Measurements from ENCODE around the gene TRAM2. TPM values are rescaled to one million over a fixed set of nuclear protein-coding genes. Genes with fewer than 3 reads are reported as not detected.

TRAM2 gene
- total and polyA plus RNA-seq, 8 donors = 1.9 to 11.2 (median 5.0) TPM

- H3K4me3 ChIP-seq = no peak overlapping the region
- H3K27me3 ChIP-seq = no peaks in the 10 kb centered on the region
- FAIRE-seq (no peak), DNase-seq (no peak), ATAC-seq (no peak)
- 88 to 92% methylated on average over 3 of the region's 3 CpGs for WGBS, 2 donors
- H3K4me1 ChIP-seq = peaks cover 0 to 4% (median 4%) of the 10 kb centered on the region in 3 donors
- TF ChIP-seq CTCF (IDR thresholded peaks at IDR 0.05) = no peak
- H3K36me3 ChIP-seq = no peaks in the 10 kb centered on the region
- H3K27ac ChIP-seq = no peak overlapping the region
- intact Hi-C loops (cut with DNase I) = no loop called here
- H3K9me3 ChIP-seq = no peaks in the 10 kb centered on the region
Observed at GRCh38 chr6:52582446-52582845, 5.6 kb upstream of the TRAM2 start.

- H3K9me3 ChIP-seq = no peaks in the 10 kb centered on the region
- no peak for DNase-seq
- 90 to 93% methylated on average over 7 of the region's 7 CpGs for WGBS, 2 donors
- peaks cover 4 to 7% (median 4%) of the 10 kb centered on the region in 3 donors for H3K4me1 ChIP-seq
- no peak overlapping the region for H3K27ac ChIP-seq
- H3K4me3 ChIP-seq = no peak overlapping the region
- H3K36me3 ChIP-seq = no peaks in the 10 kb centered on the region
- intact Hi-C loops (cut with DNase I) = no loop called here
- no peaks in the 10 kb centered on the region for H3K27me3 ChIP-seq
- no peak for FAIRE-seq
- no peak for ATAC-seq
- no peak for TF ChIP-seq CTCF (IDR thresholded peaks at IDR 0.05)
Observed at GRCh38 chr6:52580905-52581304, 4.0 kb upstream of the TRAM2 start.

GRCh38 chr6:52579006-52579660, 2.3 kb upstream of the TRAM2 start:
- FAIRE-seq = no peak
- no peak for DNase-seq
- Histone ChIP-seq H3K36me3 (no peaks in the 10 kb centered on the region), H3K9me3 (no peaks in the 10 kb centered on the region), H3K4me1 (peaks cover 4 to 7% (median 4%) of the 10 kb centered on the region in 3 donors), H3K27me3 (no peaks in the 10 kb centered on the region), H3K4me3 (no peak overlapping the region), H3K27ac (no peak overlapping the region)
- ATAC-seq = no peak
- no peak for TF ChIP-seq CTCF (IDR thresholded peaks at IDR 0.05)
- 91 to 96% methylated on average over 6 of the region's 6 CpGs for WGBS, 2 donors
- intact Hi-C loops (cut with DNase I) = no loop called here

GRCh38 chr6:52577778-52578463, 1.1 kb upstream of the TRAM2 start:
- FAIRE-seq (no peak), DNase-seq (no peak), ATAC-seq (no peak)
- no peaks in the 10 kb centered on the region for H3K36me3 ChIP-seq
- H3K4me3 ChIP-seq = peak overlapping the region; percentile 71 to 93 (median 76)
- 57 to 62% methylated on average over 9 of the region's 9 CpGs for WGBS, 2 donors
- H3K27me3 ChIP-seq = no peaks in the 10 kb centered on the region
- peaks cover 4 to 7% (median 4%) of the 10 kb centered on the region in 3 donors for H3K4me1 ChIP-seq
- H3K9me3 ChIP-seq = no peaks in the 10 kb centered on the region
- H3K27ac ChIP-seq = peak overlapping the region; percentile 97
- intact Hi-C loops (cut with DNase I) = no loop called here
- TF ChIP-seq CTCF (IDR thresholded peaks at IDR 0.05) = no peak
